ENCODE data around the gene CNPY1.
"Not testable (repeated sequence)": the region's sequence is repeated elsewhere in the genome, so short reads cannot be mapped to it uniquely, and the experiment has no call there.

The CNPY1 gene

DNA sequence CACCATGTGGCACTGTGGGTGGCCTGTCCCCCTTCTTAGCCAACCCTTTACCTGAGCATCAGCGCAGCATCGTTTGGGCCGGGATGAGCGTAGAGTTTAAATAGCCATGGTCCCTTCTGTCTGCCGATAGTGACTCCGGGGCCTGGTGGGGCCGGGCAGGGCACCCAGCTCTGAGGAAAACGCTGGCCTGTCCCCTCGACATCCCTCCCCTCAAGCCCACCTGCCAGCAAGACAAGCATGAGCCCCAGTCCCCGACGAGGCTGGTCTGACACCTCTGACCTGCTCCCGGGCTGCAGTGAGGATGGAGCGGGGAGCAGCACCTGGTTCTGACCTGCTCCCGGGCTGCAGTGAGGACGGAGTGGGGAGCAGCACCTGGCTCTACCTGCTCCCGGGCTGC, 31.1 kb upstream of the CNPY1 start:
- DNase-seq: no peak

DNA sequence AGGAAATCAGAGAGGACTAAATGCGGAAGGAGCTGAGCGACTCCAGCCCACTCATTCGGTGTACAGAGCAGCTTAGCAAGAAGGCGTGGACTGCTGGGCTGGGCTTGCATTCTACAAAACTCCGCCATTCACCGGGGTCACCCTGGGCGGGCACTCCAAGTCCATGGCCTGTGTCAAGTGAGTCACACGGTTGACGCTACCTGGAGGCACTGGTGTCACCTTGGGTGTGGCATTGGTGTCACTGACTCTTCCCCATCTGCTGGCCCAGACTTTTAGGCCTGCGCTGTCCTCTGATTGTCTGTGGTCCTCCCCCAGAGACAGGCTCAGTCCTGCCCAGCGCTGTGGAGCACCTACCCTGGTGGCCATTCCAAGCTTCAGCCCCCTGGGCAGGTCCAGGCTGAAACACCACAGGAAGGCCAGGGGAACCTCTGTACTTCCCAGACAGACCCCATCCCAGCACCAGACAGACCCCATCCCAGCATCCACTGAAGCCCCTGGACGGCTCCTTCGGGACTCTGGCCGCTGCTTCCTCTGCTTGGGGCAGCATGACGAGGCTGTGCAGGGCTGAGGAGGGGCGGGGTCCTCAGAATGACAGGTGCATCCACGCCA, 30.6 kb upstream of the CNPY1 start:
- no peak for DNase-seq

DNA sequence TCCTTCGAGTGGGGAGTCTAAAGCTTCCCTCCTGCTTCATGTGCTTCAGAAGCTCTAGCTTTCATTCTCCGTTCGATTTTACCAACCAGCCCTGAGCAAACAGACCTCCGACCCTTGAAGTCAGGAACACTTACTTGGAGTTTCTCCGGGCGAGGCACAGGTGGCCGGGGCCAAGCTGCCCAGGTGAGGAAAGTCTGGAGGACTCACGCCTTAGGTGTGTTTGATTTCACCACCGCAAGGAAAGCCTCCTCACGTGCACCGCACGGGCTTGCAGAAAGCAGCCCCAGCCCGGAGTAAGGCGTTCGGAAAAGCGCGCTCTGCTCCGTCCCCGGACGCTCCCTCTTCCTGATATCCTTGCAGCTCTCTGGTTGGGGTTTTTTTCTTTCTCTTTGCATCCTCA, 30.1 kb upstream of the CNPY1 start:
- no peak for DNase-seq

DNA sequence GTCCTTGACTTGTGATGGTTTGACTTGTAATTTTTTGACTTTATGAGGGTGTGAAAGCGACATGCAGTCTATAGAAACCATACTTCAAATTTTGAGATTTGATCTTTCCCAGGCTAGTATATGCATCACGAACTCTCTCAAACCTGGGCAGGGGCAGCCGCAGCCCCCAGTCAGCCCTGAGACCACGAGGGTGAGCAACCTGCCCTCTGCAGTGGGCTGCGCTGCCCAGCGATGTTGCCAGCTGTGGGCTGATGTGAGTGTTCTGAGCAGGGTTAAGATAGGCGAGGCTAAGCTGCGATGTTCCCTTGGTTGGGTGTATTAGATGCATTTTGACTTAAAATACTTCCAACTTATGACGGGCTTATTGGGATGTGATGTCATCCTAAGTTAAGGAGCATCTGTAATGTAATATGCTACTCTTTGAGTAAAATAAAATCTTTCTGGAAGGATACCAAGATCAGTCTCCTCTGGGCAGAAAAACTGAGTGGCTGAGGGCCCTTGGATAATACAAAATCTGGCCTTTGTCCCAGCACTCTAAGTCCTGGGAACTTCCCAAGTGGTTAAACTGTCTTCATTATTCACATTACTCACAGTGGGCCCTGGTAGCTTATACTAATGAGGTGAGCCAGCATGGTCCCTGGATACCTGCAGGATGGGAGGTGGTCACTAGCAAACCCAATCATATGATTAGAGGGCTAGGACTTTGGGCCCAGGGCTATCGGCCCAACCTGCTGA, 28.4 kb upstream of the CNPY1 start:
- no peak for DNase-seq

DNA sequence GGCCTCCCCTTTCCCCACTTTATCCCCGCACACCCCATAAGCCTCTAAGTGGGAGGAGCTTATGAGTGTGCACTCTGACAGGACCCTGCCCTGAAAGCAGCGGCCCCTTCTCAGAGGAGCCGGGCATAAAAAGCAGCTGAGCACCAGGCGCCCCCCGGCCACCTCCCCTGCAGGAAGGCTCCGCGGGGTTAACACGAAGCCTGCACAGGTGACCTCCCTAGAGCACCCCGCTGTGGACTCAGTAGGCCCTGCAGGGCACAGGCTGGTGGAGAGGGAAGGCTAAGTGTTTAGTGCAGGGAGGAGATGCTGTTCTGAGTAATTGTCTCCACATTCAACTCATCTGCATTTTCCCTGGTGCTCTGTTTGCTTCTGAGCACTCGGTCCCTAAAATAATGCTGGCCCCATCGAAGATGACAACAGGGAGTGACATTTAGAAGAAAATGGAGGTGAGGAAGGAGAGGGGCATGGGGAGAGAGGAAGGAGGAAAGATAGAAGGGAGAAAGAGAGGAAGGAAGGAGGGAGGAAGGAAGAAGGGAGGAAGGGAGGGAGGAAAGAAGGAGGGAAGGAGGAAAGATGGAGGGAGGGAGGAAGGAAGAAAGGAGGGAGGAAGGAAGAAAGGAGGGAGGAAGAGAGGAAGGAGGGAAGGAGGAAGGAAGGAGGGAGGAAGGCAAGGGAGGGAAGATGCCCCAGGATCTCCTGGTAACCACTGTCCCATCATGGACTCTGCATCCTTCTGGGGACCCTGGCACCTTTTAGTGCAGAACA, 25.4 kb upstream of the CNPY1 start:
- no peak for DNase-seq

DNA sequence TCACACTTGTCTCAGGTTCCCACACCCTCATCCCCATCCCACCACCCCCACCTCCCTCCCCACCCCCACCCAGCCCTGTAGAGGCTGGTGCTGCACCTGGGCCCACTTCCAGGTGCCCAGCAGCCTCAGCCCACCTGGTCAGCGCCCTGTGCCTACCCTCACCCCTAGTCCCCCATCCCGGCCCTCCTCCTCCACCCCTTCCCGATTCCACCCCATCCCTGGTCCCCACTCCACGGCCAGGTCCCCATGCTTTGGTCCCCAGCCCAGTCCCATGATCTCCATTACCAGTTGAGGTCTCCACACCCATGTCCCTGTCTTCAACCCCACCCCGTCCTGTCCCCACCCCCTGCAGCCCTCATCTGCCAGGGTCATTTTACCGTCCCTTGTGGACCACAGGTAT, 24.6 kb upstream of the CNPY1 start:
- no peak for DNase-seq

DNA sequence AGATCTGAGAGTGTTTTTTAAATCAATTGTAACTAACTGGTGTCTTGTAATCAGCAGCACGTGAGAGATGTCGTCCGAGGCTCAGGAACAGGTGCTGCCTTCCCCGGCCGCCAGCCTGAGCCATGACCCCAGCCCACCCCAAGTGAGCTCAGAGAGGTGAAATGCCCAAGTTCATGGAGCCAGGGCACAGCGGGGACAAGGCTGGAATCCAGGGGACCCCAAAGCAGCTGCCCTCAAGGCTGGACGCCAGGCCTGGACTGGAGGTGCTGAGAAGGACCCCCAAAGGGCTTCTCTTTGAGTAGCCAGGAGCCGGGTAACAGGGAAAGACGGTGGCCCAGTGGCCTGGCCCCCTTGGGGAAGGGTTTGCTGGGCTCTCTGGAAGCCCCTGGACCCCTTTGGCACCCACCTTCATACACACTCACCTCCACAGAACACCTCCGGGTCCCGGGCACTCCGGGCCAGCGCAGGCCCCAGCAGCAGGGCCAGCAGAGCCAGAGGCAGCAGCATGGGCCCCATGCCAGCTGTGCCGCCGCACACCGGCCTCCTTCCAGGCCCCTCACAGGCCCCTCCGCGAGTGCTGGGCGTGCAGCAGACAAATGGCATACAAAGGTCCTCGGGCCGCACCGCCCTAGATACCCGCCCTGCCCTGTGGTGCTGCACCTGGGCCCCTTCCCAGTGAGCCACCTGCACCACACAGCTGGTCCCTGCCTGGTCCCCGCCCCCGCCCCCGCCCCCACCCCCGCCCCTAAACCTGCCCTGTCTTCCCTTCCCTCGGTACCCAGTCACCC, 24.0 kb upstream of the CNPY1 start:
- no peak for DNase-seq

DNA sequence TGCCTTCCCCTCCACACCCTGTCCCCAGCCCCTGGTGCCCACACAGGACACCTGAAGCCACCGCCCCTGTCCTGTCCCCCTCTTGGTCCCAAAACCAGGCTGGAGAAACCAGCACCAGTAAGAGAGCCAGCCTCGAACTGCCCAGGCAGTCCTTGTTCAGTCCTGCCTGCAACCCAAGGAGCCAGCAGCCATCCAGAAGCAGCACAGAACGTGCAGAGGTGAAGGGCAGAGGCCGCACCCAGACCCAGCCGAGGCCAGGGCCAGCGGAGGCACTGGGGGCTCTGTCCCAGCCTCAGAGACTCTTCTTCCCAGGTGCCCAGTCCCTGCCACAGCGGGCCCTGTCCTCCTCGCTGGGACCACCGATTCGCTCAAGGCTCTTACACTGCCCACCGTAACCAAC, 23.3 kb upstream of the CNPY1 start:
- no peak for DNase-seq

DNA sequence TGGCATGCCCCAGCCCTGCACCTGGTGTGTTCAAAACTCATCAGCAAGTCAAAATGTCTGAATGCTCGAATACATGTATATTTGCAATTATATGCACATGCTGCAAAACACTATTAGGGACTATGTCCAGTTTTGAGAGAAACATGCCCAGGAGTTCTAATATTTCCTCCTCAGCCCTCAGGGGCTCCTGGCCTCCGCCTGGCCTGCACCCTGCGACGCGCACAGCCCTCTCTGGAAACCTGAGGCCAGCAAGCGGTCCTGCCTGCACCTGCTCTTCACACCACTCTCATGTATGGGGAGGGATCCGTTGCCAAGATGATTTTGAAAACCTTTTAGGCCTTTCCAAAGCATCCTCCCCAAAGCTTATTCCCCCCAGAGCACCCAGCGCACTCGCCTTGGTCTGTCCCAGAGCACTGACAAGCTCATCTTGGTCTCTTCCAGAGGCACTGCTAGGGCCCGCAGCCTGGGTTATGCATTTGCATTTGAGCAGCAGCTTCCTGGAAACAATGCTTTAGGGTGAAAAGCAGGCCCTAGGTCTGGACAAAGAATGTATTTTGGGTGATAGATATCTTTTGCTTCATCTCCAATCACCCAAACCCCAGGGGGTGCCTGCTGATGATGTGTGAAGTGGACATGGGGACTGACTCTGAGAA, 22.6 kb upstream of the CNPY1 start:
- DNase-seq: no peak

DNA sequence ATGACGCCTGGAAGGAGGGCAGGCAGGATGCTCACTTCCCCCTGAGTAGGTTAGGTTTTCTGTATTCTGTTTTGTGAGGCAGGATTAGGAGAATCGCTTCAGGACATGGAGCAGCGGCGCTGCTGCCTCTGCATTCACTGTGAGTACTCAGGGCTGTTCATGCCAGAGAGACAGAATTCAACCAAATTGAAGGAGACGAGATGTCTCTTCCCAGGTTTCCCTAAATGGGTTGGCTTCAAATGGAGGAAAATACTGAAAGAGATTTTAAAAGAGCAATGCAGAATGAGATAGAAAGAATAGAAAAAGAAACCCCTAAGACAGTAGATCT, 21.9 kb upstream of the CNPY1 start:
- no peak for DNase-seq

DNA sequence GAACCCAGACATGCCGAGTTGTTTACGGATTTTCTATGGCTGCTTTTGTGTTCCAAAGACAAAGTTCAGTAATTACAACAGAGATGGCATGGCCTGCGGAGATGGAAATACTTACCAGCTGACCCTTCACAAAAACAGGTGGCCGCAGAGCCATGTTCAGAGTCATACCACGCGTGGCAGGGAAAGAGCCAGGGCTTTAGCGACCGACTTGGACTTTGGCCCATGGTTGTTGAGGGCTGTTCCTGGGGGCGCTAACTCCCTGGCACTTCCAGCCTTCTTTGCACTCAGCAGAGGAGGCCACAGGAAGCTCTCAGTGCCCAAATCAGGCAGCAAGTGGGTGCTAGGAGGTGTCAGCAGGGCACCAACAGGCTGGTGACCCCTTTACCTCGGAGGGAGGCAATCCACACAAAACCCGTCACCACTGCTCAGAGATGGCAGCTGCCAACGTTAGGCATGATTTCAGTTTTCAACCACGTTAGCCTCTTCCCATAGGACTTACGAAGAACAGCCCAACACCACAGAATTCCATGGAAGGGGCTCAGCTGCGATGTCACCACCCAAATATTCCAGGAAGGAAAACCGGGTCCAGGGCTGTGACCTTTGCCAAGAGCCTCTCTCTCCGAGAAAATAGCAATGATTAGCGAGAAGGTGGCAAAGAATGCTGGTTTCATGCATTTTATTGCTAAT, 21.4 kb upstream of the CNPY1 start:
- DNase-seq: no peak

DNA sequence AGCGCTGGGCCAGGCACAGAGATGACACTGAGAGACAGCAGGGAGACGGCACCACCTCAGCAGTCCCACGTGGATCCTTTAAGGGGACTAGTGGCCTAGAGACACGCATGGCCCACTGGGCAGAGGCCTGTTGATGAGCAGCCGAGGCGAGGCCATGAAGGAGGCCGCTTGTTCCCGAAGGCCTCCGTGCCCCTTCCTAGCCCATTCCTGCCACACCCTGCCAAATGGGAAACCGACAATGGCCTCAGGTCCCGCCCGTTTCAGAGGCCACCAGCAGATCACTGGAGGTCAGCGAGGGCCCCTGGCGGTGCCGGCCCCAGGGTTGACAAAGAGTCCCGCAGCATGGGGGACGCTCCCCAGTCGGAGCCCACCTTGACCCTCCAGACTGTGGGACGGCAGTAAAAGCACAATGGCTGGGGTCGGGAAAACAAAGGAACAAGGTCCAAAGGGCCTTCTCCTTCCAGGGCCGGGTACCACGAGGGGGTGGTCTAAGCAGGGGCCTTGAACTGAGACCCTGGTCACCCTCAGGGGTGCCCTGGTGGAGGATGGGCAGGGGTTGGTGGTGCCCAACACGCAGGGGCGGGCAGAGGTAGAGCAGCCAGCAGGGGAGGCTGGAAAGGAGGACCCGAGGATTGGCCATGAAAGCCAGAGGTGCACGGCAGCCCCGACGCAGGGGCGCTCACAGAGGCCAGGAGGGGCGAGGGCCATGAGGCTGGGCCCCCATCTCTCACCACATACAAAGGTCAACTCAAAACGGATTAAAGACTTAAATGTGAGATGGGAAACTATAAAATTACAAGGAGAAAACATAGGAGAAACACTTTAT, 19.9 kb upstream of the CNPY1 start:
- no peak for DNase-seq

DNA sequence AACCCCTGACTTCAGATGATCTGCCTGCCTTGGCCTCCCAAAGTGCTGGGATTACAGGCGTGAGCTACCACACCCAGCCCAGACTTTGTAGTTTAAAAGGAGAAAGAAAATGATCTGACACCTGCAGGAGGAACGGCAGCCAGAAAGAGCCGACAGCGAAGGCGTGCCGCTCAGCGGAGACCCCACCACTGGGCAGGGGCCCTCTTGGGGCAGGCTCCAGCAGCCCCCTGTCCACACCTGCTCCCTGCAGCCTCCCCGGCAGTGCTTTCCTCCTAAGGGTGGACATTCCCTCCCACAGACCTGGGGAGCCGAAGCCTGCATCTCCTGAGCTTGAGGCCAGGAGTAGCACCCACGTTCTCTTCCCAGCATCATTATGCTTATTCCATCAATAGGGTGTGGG, 19.2 kb upstream of the CNPY1 start:
- DNase-seq: no peak

DNA sequence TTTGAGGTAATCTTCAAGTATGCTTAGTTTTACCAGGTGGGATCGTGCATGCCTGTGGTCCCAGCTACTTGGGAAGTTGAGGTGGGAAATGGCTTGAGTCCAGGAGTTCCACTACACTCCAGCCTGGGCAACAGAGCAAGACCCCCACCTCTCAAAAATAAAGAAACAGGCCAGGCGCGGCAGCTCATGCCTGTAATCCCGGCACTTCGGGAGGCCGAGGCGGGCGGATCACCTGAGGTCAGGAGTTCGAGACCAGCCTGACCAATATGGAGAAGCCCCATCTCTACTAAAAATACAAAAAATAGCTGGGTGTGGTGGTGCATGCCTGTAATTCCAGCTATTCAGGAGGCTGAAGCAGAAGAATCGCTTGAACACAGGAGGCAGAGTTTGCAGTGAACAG, 16.6 kb upstream of the CNPY1 start:
- DNase-seq: not testable (repeated sequence)

DNA sequence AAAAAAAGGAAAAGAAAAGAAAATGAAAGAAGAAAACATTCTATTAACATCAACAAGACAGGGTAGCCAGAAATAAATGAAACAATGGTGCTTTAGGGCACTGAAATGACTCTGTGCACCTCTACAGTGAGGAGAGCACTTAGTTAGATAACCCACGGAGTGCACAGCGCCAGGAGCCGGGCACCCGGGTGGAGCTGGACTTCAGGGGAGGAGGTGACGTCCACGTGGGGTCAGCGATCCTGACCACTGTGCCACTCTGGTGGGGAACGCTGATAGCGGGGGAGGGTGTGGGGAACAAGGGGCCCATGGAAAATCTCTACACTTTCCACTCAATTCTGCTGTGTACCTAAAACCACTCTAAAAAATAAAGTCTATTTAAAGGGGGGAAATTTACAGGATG, 15.7 kb upstream of the CNPY1 start:
- DNase-seq: no peak

DNA sequence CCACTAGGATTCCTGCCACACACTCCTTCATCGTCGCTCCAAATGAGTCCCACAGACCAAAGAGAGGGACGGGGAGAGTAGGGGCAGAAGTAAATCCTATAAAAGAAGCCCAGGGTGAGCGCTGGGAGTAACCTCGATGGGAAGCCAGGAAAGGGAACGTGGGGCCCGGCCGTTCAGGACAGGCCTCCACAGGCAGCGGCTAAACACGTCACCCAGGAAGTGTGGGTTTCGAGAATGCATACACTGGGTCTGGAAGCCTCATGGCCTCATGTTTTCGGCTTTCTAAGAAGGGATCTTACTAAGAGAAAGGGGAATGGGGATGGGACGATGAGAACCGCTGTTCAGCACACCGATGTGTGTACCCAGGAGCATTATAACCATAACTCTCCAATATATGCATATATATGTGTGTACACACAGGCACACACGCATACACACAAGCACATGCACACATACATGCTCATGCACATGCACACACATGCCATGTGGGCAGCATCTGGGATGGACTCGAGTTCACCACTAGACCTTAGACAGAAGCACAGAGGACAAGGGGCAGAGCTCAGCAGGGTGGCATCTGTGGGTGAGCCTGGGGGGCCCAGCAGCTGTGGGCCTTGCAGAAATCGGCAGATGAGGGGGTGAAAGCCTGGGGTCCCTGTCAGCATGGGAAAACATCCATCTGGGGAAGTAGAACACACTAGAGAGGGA, 14.8 kb upstream of the CNPY1 start:
- no peak for DNase-seq

DNA sequence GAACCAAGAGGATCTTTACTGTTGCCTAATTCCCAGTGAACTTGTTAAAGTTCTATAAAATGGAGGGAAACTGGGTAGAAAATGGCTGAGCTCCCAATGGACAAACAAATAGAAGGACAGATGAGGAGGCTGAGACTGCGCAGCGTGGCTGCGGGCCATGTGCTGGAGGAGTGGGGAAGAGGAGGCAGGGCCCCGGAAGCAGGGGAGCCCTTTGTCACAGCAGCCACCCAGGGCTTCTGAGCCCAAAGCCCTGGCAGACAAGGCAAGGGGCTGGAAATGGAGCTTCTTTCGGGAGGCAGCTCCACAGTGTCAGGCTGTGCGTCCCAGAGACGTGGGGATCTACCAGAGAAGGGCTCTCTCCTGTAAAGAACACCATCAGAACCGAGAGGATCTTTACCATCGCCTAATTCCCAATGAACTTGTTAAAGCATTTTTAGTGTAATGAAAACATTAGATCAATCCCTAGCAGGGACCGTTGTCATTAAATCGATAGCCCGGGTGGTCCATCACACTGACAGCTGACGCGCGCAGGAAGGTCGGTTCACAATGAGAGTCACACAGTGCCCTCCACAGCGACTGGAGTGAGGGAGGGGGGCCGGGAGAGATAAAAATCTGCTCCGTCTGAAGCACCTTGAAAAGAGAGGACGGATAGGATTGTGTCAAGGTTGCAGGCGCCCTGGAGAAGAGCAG, 14.0 kb upstream of the CNPY1 start:
- no peak for DNase-seq

DNA sequence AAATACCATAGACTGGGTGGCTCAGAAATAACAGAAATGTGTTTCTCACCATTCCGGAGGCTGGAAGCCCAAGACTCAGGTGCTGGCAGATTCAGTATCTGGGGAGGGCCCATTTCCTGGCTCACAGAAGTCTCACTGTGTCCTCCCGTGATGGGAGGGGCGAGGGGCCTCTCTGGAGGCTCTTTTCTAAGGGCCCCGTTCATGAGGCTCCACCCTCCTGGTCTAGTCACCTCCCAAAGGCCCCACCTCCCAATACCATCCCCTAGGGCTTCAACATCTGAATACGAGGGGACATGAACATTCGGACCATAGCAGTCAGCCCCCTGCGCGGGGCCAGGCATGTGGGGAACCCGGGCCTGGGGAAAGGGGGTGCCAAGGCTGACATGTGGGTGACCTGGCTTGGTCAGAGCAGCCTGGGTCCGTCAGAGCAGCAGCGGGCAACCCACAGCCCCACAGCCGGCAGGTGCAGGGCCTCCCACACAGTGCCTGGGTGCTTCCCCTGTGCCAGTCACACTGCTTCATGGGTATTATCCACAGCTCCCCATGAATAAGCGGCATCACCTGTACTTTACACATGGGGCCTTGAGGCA, 13.3 kb upstream of the CNPY1 start:
- no peak for DNase-seq

DNA sequence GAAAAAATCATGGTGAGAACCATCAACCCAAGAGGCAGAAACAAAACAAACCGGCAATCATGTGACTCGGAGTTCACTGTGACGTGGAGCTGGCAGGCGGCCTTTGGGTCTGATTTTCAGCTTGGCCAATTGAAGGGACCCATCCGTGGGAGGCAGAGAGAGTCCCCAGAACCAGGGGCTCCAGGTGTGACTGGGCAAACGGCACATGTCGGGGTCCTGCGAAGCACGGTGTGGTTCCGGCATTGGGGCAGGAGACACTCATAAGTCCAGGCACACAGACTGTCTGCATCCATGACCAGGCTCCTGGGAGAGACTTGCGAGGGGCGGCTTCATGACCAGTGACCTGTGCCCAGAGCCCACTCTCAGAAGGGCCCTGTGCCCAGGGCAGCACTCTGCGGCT, 12.6 kb upstream of the CNPY1 start:
- no peak for DNase-seq

DNA sequence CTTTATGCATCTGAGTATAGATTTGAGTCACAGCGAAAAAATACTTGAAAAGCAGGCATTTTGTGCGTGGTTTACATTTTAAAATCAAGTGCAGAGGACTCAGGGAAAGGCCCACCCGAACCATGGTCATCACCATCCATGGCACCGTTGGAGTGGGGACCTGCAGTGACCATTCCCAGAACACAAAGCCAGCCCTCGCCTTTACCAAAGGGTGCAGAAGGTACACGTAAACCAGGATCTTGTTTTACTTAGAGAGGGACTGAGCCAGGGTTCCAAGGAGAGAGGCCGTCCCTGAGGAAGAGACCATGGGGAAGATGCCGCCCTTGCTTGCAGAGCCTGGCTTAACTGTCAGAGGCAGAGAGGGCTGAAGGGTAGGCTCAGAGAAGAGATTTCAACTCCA, 12.0 kb upstream of the CNPY1 start:
- no peak for DNase-seq
